Breast epithelium (tissue), 3 donors: ENCODE data around the gene IL6.

Experiments
- CTCF ChIP-seq, 3 donors: fragments of 450-650 bp; IDR thresholded peaks; one replicate each; pipeline ENCODE4 v1.5.1; 2016 to 2017; ENCODE audit warnings: antibody characterized with exemption in 3 of 3, mild to moderate bottlenecking in 3 of 3, moderate library complexity in 3 of 3
- POLR2A ChIP-seq: fragments of 450-650 bp; IDR thresholded peaks from one replicate; pipeline ENCODE4 v1.6.1; 2016; ENCODE audit warnings: antibody characterized with exemption, mild to moderate bottlenecking, moderate library complexity

DNA sequence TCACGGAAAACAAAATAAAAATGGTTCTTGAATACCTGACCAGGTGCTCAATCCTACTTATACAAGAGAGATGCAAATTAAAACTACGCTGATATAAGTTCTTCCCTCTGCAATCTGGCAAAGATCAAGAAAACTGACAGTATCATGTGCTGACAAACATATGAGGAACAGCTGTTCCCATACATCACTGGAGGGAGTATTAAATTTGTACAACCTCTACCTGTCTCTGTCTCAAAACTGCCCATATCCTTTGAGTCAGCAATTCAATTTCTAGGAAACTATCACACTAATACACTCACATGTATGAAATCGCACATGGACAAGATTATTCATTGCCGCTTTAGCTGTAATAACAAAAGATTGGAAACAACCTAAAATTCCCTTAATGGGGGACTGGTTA, 11.0 kb upstream of the IL6 start:
- TF ChIP-seq CTCF (IDR thresholded peaks at IDR 0.05) (no peak), POLR2A (no peak)
